GM04504 (cell line): ENCODE data around the gene CRYBG2.
A peak's percentile ranks its signal among the peaks of the same experiment; 100 is the strongest.
"Not testable (repeated sequence)": the region's sequence is repeated elsewhere in the genome, so short reads cannot be mapped to it uniquely, and the experiment has no call there.

Source experiments
- DNase-seq: peaks from one replicate; pipeline ENCODE4 v3.0.0-alpha.2; 2012; ENCODE audit warnings: low read depth

The CRYBG2 gene

GRCh38 chr1:26293911-26294463, 59.9 kb downstream of the CRYBG2 start:
- no peak for DNase-seq

GRCh38 chr1:26292735-26293134, 61.2 kb downstream of the CRYBG2 start:
- not testable (repeated sequence) for DNase-seq

DNA sequence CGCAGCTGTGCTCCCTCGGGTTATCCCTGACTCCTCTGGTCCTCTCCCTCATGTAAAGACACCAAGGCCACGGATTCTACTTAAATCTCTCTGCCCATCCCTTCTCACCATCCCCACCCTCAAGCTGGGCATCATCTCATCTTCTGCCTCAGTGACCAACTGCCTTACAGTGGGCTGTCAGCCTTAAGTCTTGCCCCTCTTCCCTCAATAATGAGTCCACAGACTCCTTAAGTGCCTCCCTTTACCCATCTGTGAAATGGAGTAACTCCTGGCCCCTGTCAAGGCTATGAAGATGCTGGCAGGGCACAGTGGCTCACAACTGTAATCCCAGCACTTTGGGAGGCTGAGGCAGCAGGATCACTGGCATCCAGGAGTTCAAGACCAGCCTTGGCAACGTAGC, 62.0 kb downstream of the CRYBG2 start:
- no peak for DNase-seq

DNA sequence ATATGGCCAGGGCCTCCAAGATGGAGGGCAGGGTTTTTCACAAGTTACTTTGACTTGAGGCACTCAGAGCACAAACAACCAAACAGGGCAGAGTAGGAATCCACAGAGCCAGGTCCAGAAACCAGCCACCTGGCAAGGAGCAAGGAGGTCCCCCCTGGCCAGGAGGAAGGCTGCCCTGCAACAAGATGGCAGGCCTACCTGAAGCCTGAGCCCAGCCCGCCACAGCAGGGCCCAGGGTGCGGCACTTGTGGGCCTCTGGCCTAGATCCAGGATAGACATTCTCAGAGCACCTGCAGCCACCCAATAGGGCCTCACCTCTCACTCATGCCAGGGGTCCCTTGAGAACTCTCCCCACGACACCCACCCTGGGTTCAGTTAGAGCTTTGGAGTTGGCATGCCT, 62.5 kb downstream of the CRYBG2 start:
- no peak for DNase-seq

GRCh38 chr1:26290882-26291261, 63.1 kb downstream of the CRYBG2 start:
- DNase-seq, result no peak

DNA sequence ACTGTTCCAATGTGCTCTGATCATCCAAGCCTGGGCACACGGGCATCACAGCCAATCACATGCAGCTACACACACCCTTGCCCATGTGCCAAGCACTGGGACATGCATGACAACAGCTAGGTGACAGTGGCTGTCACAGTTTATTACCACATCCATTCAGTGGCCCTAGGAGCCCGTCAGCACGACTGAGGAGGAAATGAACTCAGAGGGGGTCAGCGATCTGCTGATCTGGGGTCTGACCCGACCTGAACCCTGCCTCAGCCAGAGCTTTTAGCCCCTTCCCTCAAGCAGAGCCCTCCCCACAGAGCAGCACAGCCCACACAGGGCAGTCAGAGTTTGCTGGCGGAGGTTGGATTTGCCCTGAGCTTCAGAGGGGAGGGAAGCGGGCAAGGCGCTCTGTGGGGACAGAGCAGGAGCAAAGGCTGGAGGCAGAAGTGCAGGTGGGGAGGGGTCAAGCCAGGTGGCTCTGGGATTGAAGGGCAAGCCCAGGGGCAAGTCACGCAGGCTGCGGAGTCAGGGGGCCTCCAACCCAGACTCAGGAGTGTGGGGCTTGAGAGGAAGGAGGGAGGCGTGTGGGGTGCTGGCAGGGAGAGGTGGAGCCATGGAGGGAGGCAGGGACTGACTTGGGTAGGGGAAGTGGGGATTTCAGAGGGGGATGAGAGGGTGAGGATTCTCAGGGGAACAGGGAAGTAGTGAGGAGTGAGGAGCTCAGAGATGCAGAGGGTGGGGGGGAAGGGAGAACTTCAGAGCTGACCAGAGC, 63.6 kb downstream of the CRYBG2 start:
- DNase-seq, result no peak

DNA sequence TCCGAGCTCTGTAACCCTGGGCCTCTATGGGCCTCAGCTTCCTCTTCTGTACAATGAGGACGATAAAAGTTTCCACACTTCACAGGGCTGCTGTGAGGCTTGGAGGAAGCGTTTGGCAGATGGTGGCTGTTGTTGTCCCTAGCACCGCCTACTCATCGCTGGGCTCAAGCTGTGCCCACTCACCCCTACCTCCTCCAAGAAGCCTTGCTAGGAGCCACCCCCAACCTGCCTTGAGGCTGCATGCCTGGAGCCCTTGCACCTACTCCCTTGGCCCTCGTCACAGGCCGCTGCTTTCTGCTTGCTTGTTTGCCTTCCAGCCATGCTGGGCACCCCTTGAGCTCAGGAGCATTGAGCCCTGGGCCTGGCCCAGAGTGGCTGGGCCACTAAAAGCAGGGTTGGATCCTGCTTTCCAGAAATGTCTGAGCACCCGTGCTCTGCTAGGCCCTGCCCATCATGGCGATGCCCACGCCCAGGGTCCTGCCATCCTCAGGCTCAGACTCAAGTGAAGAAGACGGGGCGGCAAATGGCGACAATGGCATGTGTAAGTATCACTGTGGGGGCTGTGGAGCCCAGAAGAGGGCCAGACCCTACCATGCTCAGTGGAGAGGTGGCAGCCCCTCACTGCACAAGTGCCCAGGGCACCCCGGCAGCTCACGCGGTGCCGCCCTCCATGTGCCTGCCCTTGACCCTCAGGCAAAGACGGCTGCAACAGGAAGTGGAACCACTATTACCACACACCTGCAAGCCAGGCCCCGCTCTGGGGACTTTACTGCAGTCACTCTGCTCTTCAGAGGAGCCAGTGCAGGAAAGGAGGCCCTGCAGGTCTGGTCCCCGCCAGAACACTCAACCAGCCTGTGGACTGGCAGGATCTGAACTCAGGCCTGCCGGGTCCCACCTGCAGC, 64.5 kb downstream of the CRYBG2 start:
- no peak for DNase-seq

DNA sequence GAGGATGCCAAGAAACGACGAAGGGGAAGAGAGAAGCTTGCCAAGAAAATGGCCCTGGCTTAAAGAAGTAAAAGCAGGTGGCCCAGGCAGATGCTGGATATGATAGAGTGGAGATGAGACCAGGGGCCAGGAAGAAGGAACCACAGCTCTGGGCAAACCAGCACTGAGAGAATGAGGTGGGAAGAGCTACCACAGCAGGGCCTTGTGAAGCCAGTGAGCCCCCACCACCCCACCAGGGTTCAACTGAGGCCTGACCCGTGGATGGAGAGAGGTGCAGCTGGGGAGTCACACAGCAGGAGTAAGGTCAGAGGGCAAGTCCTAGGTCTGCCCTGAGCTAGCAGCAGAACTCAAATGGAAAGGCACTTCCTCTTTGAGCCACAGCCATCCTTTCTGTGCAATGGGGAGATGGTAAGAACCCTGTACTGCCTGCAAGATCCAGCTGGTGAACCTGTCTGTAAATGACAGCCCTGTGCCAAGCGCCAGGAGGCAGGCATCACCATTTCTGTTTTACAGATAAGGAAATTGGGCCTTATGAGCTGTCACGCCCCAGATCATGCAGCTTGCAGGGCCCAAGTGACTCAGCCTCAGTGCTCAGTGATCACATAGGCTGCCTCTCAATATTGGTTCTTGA, 65.5 kb downstream of the CRYBG2 start:
- no peak for DNase-seq

DNA sequence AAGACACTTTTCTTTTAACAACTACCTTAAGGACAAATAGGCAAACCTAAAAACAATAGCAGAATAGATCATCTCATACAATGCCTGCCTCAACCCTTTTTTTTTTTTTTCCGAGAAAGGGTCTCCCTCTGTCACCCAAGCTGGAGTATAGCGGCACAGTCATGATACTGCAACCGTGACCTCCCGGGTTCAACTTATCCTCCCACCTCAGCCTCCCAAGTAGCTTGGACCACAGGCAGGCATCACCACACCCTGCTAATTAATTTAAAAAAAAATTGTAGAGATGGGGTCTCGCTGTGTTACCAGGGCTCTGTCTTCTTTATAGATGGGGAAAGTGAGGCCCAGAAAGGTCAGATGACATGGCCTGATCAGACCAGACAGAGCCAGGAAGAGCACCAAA, 66.1 kb downstream of the CRYBG2 start:
- no peak for DNase-seq

- no peak for DNase-seq
Observed at GRCh38 chr1:26287033-26287711, 66.8 kb downstream of the CRYBG2 start.

GRCh38 chr1:26286064-26286416, 67.9 kb downstream of the CRYBG2 start:
- no peak for DNase-seq

DNA sequence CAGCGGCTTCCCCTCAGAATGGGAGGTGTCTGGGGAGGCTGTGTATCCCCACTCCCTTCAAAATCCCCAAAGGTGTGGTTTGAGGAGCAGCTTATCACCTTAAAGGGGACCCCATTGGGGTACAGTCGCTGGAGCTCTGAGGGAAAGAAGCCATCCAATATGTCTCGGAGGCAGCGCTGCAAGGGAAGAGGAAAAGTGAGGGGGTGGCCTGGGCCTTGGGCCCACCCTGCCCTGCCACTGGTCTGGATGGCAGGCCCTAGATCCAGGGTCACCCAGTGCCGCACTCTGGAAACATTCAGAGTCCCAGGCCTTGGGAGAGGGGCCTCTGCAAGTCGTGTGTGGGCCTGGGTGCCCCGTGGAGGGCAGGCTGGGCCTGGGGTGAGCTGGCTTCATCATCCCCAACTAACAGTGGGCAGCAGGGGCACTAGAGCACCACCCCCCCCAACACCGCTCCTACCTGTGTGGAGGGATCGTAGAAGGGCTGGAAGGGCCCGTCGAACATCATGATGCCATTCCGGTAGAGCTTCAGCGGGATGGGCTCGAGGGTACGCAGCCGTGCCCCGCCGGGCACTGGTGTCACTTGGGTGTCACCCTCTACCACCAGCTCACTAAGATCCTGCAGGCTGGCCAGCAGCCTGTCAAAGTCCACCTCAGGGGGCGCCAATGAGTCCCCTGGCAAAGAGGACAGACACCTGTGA, 68.4 kb downstream of the CRYBG2 start:
- DNase-seq, result no peak

GRCh38 chr1:26284597-26285347, 69.2 kb downstream of the CRYBG2 start:
- peak; percentile 82 for DNase-seq

GRCh38 chr1:26283871-26284596, 69.9 kb downstream of the CRYBG2 start:
- no peak for DNase-seq

GRCh38 chr1:26283279-26283853, 70.6 kb downstream of the CRYBG2 start:
- DNase-seq, result no peak

DNA sequence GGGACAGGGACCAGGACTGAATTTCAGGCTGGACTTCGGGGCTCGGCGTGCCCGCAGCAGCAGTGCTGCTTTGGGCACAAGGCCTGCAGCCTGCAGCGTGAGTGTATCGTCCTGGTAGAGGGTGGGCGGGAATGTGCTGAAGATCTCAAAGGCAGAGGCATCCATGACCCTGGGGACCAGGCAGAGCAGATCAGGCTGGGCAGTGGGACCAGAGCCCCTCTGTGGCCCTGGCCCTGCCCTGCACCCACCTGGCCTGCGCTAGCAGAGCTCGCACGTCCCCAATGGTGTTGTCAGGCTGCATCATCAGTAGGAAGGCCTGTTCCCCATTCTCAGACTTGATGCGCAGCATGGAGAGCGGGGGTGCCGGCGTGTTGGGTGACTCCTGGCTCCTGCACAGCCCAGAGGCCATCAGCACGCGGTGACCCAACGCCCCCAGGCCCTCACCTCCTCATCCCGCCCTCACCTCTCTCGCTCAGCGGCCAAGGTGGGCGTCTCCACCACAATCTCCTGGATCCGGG, 71.5 kb downstream of the CRYBG2 start:
- no peak for DNase-seq

DNA sequence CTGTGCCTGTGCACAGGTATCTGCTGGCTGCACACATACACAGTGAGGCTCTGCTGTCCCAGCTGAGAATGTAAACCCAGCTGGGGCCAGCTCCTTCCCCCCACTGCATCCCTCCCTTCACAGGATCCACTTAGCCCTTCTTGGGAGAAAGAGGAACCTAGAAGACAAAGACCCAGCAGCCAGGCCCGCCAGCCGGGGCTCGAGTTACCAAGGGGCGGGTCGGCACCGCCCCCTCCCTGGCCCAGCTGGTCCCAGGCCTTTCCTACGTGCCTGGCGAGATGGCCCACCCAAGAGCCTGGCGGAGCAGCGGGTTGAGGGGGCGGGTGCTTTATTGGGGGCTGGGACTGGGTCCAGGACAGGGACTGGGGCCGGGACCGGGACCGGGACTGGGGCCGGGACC, 72.0 kb downstream of the CRYBG2 start:
- no peak for DNase-seq

DNA sequence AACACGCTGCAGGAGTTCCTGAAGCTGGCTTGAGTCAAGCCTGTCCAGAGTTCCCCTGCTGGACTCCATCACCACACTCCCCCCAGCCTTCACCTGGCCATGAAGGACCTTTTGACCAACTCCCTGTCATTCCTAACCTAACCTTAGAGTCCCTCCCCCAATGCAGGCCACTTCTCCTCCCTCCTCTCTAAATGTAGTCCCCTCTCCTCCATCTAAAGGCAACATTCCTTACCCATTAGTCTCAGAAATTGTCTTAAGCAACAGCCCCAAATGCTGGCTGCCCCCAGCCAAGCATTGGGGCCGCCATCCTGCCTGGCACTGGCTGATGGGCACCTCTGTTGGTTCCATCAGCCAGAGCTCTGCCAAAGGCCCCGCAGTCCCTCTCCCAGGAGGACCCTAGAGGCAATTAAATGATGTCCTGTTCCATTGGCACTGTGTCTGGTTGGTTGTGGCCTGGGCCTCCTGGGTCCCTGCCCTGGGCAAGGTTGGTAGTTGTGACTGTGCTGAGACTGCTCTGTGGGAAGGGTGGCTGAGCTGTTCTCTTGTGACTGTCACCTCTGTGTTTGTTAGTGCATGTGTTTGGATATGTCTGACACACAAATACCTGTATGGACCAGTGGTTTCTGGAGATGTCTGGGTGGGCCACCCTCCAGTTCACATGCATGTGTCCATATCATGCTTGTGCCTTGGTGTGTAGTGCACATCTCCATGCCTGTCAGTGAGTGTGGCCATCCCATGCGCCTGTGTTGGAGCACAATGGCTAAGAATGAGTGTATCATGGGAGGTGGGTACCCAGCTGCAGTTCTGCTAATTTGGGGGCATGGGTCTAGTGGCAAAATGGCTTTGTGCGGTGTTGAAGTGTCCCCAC, 72.6 kb downstream of the CRYBG2 start:
- DNase-seq, result no peak
